ENCODE measurements around the gene UBA1. TPM values are rescaled to one million over a fixed set of nuclear protein-coding genes. Genes with fewer than 3 reads are reported as not detected.

The UBA1 gene
- total RNA-seq, 3 donors from 2014 or later, result 160 to 198 (median 172) TPM

DNA sequence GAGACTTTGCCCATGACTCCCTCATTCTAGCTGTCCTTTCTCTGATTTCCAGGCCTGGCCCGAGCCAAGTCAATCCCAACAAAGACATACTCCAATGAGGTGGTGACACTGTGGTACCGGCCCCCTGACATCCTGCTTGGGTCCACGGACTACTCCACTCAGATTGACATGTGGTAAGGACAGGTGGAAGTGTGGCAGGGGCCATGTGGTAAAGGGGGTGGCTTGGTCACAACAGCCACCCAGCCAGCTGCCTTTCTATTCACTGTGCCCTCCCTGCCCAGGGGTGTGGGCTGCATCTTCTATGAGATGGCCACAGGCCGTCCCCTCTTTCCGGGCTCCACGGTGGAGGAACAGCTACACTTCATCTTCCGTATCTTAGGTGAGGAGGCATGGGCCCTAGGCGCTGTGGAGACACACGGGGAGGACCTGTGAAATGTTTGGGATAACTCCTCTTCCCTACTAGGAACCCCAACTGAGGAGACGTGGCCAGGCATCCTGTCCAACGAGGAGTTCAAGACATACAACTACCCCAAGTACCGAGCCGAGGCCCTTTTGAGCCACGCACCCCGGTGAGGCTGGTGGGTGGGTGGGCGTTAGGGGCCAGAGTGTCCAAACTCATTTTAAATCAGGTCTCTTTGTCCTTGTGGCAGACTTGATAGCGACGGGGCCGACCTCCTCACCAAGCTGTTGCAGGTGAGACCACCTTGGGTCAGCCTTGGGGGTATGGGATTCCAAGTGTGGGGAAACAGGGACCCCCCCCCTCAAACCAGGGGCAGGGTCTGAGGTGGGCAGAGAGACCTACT lies 33.1 kb downstream of the UBA1 start:
- intact Hi-C loops (cut with DNase I, micrococcal nuclease), result no loop called here
- H3K9me3 ChIP-seq, result no peaks in the 10 kb centered on the region

DNA sequence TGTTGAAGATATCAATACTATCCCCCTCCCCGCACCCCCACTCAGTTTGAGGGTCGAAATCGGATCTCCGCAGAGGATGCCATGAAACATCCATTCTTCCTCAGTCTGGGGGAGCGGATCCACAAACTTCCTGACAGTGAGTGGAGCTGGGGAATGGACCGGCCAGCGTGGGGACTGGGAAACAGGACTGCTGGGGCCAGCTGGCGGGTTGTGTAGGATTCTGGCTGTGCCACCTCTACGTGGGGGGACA lies 33.6 kb downstream of the UBA1 start:
- Histone ChIP-seq H3K4me1 (ENCODE audit: low read depth) (no peaks in the 10 kb centered on the region), H3K4me3 (no peak overlapping the region), H3K9me3 (no peaks in the 10 kb centered on the region), H3K36me3 (ENCODE audit: low read depth) (peaks cover 4% of the 10 kb centered on the region)
- TF ChIP-seq, protein P1, sequence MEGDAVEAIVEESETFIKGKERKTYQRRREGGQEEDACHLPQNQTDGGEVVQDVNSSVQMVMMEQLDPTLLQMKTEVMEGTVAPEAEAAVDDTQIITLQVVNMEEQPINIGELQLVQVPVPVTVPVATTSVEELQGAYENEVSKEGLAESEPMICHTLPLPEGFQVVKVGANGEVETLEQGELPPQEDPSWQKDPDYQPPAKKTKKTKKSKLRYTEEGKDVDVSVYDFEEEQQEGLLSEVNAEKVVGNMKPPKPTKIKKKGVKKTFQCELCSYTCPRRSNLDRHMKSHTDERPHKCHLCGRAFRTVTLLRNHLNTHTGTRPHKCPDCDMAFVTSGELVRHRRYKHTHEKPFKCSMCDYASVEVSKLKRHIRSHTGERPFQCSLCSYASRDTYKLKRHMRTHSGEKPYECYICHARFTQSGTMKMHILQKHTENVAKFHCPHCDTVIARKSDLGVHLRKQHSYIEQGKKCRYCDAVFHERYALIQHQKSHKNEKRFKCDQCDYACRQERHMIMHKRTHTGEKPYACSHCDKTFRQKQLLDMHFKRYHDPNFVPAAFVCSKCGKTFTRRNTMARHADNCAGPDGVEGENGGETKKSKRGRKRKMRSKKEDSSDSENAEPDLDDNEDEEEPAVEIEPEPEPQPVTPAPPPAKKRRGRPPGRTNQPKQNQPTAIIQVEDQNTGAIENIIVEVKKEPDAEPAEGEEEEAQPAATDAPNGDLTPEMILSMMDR (IDR thresholded peaks at IDR 0.05), result no peak
- ATAC-seq (no peak), DNase-seq (no peak)
- intact Hi-C loops (cut with DNase I, micrococcal nuclease), result no loop called here

More for the DNA sequence above, 33.1 kb downstream of the UBA1 start:
- H3K4me1 ChIP-seq (ENCODE audit: low read depth), result no peaks in the 10 kb centered on the region
- TF ChIP-seq, protein P1 (IDR thresholded peaks at IDR 0.05), result no peak
- no peak overlapping the region for H3K4me3 ChIP-seq
- peaks cover 4% of the 10 kb centered on the region for H3K36me3 ChIP-seq (ENCODE audit: low read depth)
- no peak for ATAC-seq
- DNase-seq, result no peak

DNA sequence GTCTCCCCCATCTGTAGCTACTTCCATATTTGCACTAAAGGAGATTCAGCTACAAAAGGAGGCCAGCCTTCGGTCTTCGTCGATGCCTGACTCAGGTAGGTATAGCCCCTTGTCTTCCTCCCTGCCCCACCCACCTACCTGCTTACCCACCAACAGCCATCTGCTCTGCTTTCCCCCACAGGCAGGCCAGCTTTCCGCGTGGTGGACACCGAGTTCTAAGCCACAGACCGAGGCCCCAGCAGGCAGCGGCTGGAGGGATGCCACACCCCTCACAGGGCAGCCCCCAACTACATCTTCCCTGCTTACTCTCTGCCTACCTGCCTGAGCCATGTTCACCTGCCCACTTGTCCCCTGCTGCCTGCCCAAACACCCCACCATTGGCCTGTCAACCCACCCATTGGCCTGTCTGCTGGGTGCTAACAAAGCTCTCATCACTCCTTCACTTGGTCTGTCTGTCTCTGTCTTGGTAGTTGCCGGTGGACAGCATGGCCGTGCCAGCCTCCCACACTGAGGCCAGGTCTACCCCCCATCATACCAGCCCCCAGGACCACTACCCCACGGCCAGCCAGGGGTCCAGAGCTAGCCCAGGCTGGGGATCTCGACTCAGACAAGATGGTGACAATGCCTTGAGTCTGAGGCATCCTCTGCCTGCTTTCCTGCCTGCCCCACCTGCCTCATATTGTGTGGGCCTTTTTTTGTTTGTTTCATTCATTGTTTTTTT lies 35.1 kb downstream of the UBA1 start:
- no peak for ATAC-seq
- Histone ChIP-seq H3K36me3 (ENCODE audit: low read depth) (no peaks in the 10 kb centered on the region), H3K4me3 (no peak overlapping the region), H3K4me1 (ENCODE audit: low read depth) (no peaks in the 10 kb centered on the region), H3K9me3 (no peaks in the 10 kb centered on the region)
- DNase-seq, result no peak
- intact Hi-C loops (cut with DNase I, micrococcal nuclease), result no loop called here
- TF ChIP-seq, protein P1 (IDR thresholded peaks at IDR 0.05), result no peak

DNA sequence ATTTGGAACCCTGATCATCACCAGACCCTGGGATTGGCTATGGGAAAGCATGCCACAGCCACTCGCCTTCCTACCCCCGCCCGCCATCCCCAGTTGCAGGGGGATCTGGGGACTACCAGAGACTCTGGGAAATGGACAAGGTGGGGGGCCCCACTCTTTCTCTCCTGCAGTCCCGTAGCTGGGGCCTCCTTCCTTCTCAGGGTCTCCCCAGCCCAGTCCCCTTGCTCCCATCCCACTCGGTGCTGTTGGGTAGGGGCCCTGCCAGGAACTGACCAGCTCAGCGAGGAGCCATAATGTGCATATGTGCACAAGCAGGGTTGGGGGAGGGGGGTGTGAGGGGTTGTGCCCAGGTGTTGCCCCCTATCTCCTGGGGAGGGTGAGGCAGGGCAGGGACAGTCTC lies 35.8 kb downstream of the UBA1 start:
- TF ChIP-seq, protein P1 (IDR thresholded peaks at IDR 0.05), result no peak
- no peak for DNase-seq
- no peak for ATAC-seq
- intact Hi-C loops (cut with DNase I, micrococcal nuclease), result no loop called here
- H3K9me3 ChIP-seq, result no peaks in the 10 kb centered on the region
- H3K4me3 ChIP-seq, result no peak overlapping the region
- H3K36me3 ChIP-seq (ENCODE audit: low read depth), result no peaks in the 10 kb centered on the region
- H3K4me1 ChIP-seq (ENCODE audit: low read depth), result no peaks in the 10 kb centered on the region

DNA sequence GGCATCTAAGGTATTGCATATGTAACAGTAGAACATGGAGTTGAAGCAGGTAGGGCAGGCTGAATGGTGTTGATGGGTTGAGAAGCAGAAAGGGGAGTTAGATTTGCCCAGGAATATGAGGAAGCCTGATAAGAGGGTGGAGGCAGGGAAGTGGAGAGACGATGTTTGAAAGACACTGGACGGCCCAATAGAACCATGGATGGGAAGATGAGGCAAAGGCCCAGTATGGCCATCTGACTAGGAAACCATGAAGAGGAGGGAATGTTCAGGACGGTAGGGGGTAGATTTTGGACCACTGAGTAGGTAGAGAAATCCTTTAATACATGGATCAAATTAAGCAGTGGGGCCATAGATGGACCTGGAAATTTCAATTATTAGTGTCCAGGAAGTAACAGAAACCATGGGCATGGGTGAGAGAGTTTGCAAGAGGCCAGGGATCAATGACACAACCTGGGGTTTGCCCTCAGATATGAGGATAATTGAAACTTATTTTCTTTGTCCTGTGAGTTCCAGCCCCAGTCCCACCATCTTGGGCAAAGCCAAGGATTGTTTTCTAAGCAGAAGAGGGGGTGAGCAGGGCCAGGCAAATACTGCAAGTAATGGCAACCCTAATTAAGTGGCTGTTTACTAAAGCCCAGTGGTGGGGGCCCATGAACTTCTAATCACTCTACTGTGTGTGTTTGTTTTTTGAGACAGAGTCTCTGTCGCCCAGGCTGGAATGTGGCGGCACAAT lies 36.7 kb downstream of the UBA1 start:
- TF ChIP-seq, protein P1 (IDR thresholded peaks at IDR 0.05), result no peak
- intact Hi-C loops (cut with DNase I, micrococcal nuclease), result no loop called here
- Histone ChIP-seq H3K9me3 (no peaks in the 10 kb centered on the region), H3K4me1 (ENCODE audit: low read depth) (no peaks in the 10 kb centered on the region), H3K4me3 (no peak overlapping the region), H3K36me3 (ENCODE audit: low read depth) (no peaks in the 10 kb centered on the region)
- no peak for DNase-seq
- no peak for ATAC-seq

Data from mucosa of descending colon (tissue), 3 donors.